SK-N-SH (cell line): ENCODE data around the gene TMEM184B.
"Not testable (repeated sequence)": the region's sequence is repeated elsewhere in the genome, so short reads cannot be mapped to it uniquely, and the experiment has no call there.

ENCODE experiments used
- CTCF ChIP-seq: fragments of 200-600 bp; sonication (generic); IDR thresholded peaks from 2 replicates; pipeline ENCODE4 v1.6.1; 2017; ENCODE audit warnings: antibody characterized with exemption, mild to moderate bottlenecking, moderate library complexity
- ELF1 ChIP-seq: IDR thresholded peaks from 2 replicates; pipeline ENCODE4 v1.4.0; 2012
- EP300 ChIP-seq, 2 experiments: IDR thresholded peaks; 2 replicates each; pipeline versions ENCODE4 v1.4.0 to v1.6.1; 2012; ENCODE audit warnings: borderline replicate concordance in 1 of 2, low read depth in 1 of 2, low read length in 1 of 2
- EZH2phosphoT487 ChIP-seq: fragments of 200-600 bp; sonication (generic); IDR thresholded peaks from 2 replicates; pipeline ENCODE4 v1.6.1; 2017; ENCODE audit warnings: low read depth, mixed run types, mild to moderate bottlenecking, antibody characterized with exemption, moderate library complexity, borderline replicate concordance
- FOSL2 ChIP-seq: IDR thresholded peaks from 2 replicates; pipeline ENCODE4 v1.4.0; 2012; ENCODE audit warnings: low read depth, mild to moderate bottlenecking, moderate library complexity, borderline replicate concordance
- JUND ChIP-seq: IDR thresholded peaks from 2 replicates; pipeline ENCODE4 v1.4.0; 2012
- MAX ChIP-seq: IDR thresholded peaks from 2 replicates; pipeline ENCODE4 v1.4.0; 2012; ENCODE audit warnings: low read depth
- POLR2AphosphoS5 ChIP-seq: IDR thresholded peaks from 2 replicates; pipeline ENCODE4 v1.6.1; 2012; ENCODE audit warnings: low read depth, low read length
- RAD21 ChIP-seq: IDR thresholded peaks from 2 replicates; pipeline ENCODE4 v1.6.1; 2012; ENCODE audit warnings: mild to moderate bottlenecking, low read length
- RCOR1 ChIP-seq: fragments of 150-350 bp; IDR thresholded peaks from 2 replicates; pipeline ENCODE4 v1.6.1; 2017; ENCODE audit warnings: antibody characterized with exemption, low read length
- RFX5 ChIP-seq: IDR thresholded peaks from 2 replicates; pipeline ENCODE4 v1.6.1; 2012; ENCODE audit warnings: mild to moderate bottlenecking, improper control_type of control experiment, low read length
- SMC3 ChIP-seq: IDR thresholded peaks from 2 replicates; pipeline ENCODE4 v1.6.1; 2012; ENCODE audit warnings: low read depth, low read length, improper control_type of control experiment
- TAF1 ChIP-seq: IDR thresholded peaks from 2 replicates; pipeline ENCODE4 v1.6.1; 2012; ENCODE audit warnings: low read depth, mild to moderate bottlenecking, low read length, moderate library complexity, borderline replicate concordance
- YY1 ChIP-seq: IDR thresholded peaks from 2 replicates; pipeline ENCODE4 v1.4.0; 2012; ENCODE audit warnings: low read depth, mild to moderate bottlenecking

GRCh38 chr22:38233856-38234255, 39.0 kb downstream of the TMEM184B start:
- not testable (repeated sequence) for TF ChIP-seq TAF1; CTCF; MAX; RFX5; EP300 (IDR thresholded peaks at IDR 0.05; ENCODE audit: borderline replicate concordance in 1 of 2, low read depth in 1 of 2, low read length in 1 of 2); YY1; POLR2AphosphoS5; EZH2phosphoT487; FOSL2; RAD21; JUND; SMC3; RCOR1; ELF1
